KMS-11 (cell line): ENCODE data around the gene TMEM221.

Source experiments
- H2AFZ ChIP-seq: fragments of 200-600 bp; sonication (generic); 2 replicates; pipeline ENCODE4 v1.6.1; 2016; ENCODE audit warnings: antibody characterized with exemption, mixed run types, low read depth
- H3K27ac ChIP-seq: fragments of 200-600 bp; sonication (generic); 2 replicates; pipeline ENCODE4 v1.6.1; 2016; ENCODE audit warnings: mild to moderate bottlenecking, mixed run types
- H3K27me3 ChIP-seq: fragments of 200-600 bp; sonication (generic); 2 replicates; pipeline ENCODE4 v1.6.1; 2017; ENCODE audit warnings: mild to moderate bottlenecking, low read depth, mixed run types, moderate library complexity; ENCODE audit not compliant: insufficient read depth
- H3K36me3 ChIP-seq: fragments of 200-600 bp; sonication (generic); 2 replicates; pipeline ENCODE4 v1.6.1; 2017; ENCODE audit warnings: mild to moderate bottlenecking, mixed run types; ENCODE audit not compliant: insufficient read depth
- H3K4me1 ChIP-seq: fragments of 200-600 bp; sonication (generic); 2 replicates; pipeline ENCODE4 v1.6.1; 2016; ENCODE audit warnings: mild to moderate bottlenecking, low read depth, mixed run types; ENCODE audit not compliant: poor library complexity, severe bottlenecking
- H3K4me2 ChIP-seq: fragments of 200-600 bp; sonication (generic); 2 replicates; pipeline ENCODE4 v1.7.0; 2016; ENCODE audit warnings: mild to moderate bottlenecking, mixed run types
- H3K4me3 ChIP-seq: fragments of 200-600 bp; sonication (generic); IDR thresholded peaks from 2 replicates; pipeline ENCODE4 v1.6.1; 2017; ENCODE audit warnings: low read depth, low read length, mixed read lengths; ENCODE audit not compliant: insufficient read depth
- H3K79me2 ChIP-seq: fragments of 200-600 bp; sonication (generic); 2 replicates; pipeline ENCODE4 v1.6.1; 2016; ENCODE audit warnings: low read depth, mixed run types; ENCODE audit not compliant: insufficient read depth
- H3K9ac ChIP-seq: fragments of 200-600 bp; sonication (generic); 2 replicates; pipeline ENCODE4 v1.6.1; 2016; ENCODE audit warnings: mild to moderate bottlenecking, mixed run types
- H4K20me1 ChIP-seq: fragments of 200-600 bp; sonication (generic); 2 replicates; pipeline ENCODE4 v1.6.1; 2016; ENCODE audit warnings: mild to moderate bottlenecking, mixed run types; ENCODE audit not compliant: insufficient read depth
- TF ChIP-seq, protein P1 (sequence below): fragments of 200-600 bp; sonication (generic); conservative IDR thresholded peaks from 2 replicates; pipeline ENCODE4 v1.6.1; 2017; ENCODE audit warnings: low read depth, mild to moderate bottlenecking, antibody characterized with exemption, low read length, moderate library complexity, mixed read lengths

Gene TMEM221

DNA sequence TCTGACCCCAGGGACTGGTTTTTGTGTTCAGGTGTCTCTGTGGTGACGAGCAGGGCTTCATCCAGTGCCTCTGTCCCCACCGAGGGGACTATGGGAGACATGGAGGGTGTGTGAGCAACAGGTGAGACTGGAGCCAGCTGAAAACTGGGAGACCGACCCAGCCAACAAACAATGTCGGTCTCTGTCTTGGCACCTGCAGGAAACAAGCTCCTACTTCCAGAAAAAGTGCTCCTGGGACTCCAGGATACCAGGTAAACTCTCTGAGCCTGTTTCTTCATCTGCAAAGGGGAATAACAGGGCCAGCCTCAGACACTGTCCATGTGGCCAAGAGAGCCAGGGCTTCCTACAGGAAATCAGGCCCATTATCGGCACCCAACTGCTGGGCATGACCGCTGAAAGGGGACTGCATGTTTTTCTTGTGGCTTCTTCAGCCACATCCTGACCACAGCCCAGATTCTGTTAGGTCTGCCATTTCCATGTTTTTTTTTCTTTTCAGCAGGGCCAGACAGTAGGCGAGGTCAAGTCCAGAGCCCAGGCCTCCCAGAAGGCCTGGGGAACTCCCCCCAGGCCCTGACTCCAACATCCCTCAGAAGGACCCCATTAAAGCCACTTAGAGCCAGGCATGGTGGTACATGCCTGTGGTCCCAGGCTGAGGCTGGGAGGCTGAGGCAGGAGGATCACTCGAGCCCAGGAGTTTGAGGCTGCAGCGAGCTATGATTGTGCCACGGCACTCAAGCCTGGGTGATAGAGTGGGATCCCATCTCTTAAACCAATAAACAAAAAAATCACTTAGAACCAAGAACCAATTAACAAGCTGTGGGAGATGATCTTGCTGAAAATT lies 42.2 kb downstream of the TMEM221 start:
- Histone ChIP-seq H2AFZ (peak overlapping the region; percentile 20; the same call in 1 of the 2 replicates), H3K4me3 (no peak overlapping the region), H4K20me1 (0 out of 2 replicates have a peak, but pooled peaks cover 7% of the 10 kb centered on the region), H3K4me1 (peaks cover 53% of the 10 kb centered on the region), H3K36me3 (no peaks in the 10 kb centered on the region), H3K79me2 (peaks cover 32% of the 10 kb centered on the region), H3K4me2 (peak overlapping the region; percentile 81), H3K27ac (peak overlapping the region; percentile 87), H3K9ac (peak overlapping the region; percentile 51), H3K27me3 (no peaks in the 10 kb centered on the region)
- TF ChIP-seq, protein P1, sequence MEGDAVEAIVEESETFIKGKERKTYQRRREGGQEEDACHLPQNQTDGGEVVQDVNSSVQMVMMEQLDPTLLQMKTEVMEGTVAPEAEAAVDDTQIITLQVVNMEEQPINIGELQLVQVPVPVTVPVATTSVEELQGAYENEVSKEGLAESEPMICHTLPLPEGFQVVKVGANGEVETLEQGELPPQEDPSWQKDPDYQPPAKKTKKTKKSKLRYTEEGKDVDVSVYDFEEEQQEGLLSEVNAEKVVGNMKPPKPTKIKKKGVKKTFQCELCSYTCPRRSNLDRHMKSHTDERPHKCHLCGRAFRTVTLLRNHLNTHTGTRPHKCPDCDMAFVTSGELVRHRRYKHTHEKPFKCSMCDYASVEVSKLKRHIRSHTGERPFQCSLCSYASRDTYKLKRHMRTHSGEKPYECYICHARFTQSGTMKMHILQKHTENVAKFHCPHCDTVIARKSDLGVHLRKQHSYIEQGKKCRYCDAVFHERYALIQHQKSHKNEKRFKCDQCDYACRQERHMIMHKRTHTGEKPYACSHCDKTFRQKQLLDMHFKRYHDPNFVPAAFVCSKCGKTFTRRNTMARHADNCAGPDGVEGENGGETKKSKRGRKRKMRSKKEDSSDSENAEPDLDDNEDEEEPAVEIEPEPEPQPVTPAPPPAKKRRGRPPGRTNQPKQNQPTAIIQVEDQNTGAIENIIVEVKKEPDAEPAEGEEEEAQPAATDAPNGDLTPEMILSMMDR: no peak

- Histone ChIP-seq H3K4me2 (peak within 1 kb of the TSS; percentile 81), H3K4me3 (peak within 1 kb of the TSS; percentile 44), H3K27ac (peak within 1 kb of the TSS; percentile 87), H4K20me1 (0 out of 2 replicates have a peak, but pooled peaks cover 7% of the 10 kb centered on the region), H3K9ac (peak within 1 kb of the TSS; percentile 51), H2AFZ (peak within 1 kb of the TSS; percentile 20; the same call in 1 of the 2 replicates), H3K36me3 (no peaks in the 10 kb centered on the region), H3K27me3 (no peaks in the 10 kb centered on the region), H3K4me1 (peaks cover 53% of the 10 kb centered on the region), H3K79me2 (peaks cover 32% of the 10 kb centered on the region)
- TF ChIP-seq, protein P1: no peak
These were observed 43.0 kb downstream of the TMEM221 start, which contains the start of gene BST2 for GRCh38 chr19:17405250-17406045. Gene BST2, minus strand, starts transcription at chr19:17405630. Its CDS starts 55 bp downstream, at chr19:17405575.

DNA sequence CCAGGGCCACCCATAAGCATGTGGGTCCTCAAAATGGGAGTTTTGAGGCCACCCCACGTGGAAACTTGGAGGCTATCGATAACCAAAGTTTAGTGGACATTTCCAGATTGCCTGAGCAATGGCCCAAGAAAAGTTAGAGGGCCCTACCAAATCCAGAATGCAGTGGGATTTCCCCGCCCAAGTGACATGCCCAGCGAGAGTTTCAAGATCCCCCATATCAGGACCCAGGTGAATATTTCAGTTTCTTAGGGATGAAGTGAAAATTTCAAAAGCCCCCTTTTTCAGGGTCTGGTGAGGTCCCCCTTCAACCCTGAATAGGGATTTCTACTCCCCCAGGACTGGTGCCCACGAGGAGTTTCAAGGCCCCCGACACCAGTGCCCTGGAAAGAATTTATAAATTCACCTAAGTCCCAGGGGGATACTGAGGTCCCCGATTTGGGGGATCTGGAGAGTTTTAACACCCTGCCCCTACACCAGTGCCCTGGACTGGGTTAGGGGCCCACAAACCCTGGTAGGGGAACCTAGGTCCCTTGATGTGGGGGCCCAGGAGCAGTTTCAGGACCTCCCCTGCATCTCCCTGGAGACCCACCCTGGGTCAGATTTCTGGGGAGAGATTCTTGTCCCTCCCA lies 43.7 kb downstream of the TMEM221 start:
- H3K9ac ChIP-seq: peak overlapping the region; percentile 51; the same call in 1 of the 2 replicates
- peak overlapping the region; percentile 44 for H3K4me3 ChIP-seq
- TF ChIP-seq, protein P1: no peak
- H2AFZ ChIP-seq: no peak overlapping the region
- H3K4me2 ChIP-seq: peak overlapping the region; percentile 81
- peak overlapping the region; percentile 87 for H3K27ac ChIP-seq
- H3K27me3 ChIP-seq: no peaks in the 10 kb centered on the region
- H3K4me1 ChIP-seq: peaks cover 48% of the 10 kb centered on the region
- H4K20me1 ChIP-seq: 0 out of 2 replicates have a peak, but pooled peaks cover 7% of the 10 kb centered on the region
- H3K36me3 ChIP-seq: no peaks in the 10 kb centered on the region
- H3K79me2 ChIP-seq: peaks cover 32% of the 10 kb centered on the region

DNA sequence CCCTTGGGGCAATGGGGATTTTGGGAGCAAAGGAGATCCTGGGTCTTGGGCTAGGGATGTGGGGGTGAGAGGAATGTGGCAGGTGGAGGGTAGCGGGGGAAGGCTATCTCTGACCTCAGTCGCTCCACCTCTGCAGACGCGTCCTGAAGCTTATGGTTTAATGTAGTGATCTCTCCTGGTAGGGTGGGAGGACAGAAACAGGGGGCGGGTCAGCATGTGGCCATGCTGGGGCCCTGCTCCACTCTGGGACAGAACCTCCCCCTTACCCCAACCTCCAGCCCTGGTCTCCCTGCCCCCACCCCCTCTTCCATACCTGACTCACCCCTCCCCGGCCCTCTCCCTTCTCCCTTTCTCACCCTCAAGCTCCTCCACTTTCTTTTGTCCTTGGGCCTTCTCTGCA lies 44.5 kb downstream of the TMEM221 start:
- peak overlapping the region; percentile 81 for H3K4me2 ChIP-seq
- no peaks in the 10 kb centered on the region for H3K27me3 ChIP-seq
- TF ChIP-seq, protein P1: no peak
- H2AFZ ChIP-seq: no peak overlapping the region
- H3K4me3 ChIP-seq: no peak overlapping the region
- H3K9ac ChIP-seq: peak overlapping the region; percentile 51; the same call in 1 of the 2 replicates
- no peaks in the 10 kb centered on the region for H3K36me3 ChIP-seq
- peaks cover 32% of the 10 kb centered on the region for H3K79me2 ChIP-seq
- H3K4me1 ChIP-seq: peaks cover 41% of the 10 kb centered on the region
- H4K20me1 ChIP-seq: 0 out of 2 replicates have a peak, but pooled peaks cover 7% of the 10 kb centered on the region
- peak overlapping the region; percentile 87 for H3K27ac ChIP-seq
